Left lung (tissue), 10 donors: Measurements from ENCODE around the gene HES5. TPM values are rescaled to one million over a fixed set of nuclear protein-coding genes. Genes with fewer than 3 reads are reported as not detected.

ENCODE experiments used
- ATAC-seq: fragments of 200-7000 bp; cut with Tn5 transposase; one replicate; pipeline ENCODE4 v1.9.1; 2020; ENCODE audit warnings: moderate library complexity
- DNase-seq, 4 donors: peaks; one replicate each; pipeline ENCODE4 v3.0.0-alpha.2; 2013 to 2020
- H3K27ac ChIP-seq, 2 donors: fragments of 200-600 bp; sonication (generic) in 1 of 2; one replicate each; pipeline versions ENCODE4 v1.5.0 to v1.8.0; 2020 to 2021
- H3K27me3 ChIP-seq, 2 donors: fragments of 200-600 bp; sonication (generic) in 1 of 2; one replicate each; pipeline versions ENCODE4 v1.5.0 to v1.8.0; 2020 to 2021
- H3K36me3 ChIP-seq, 2 donors: fragments of 200-600 bp; sonication (generic) in 1 of 2; one replicate each; pipeline versions ENCODE4 v1.5.0 to v1.8.0; 2020 to 2021
- H3K4me1 ChIP-seq, 2 donors: fragments of 200-600 bp; one replicate each; pipeline ENCODE4 v1.8.0; 2021
- H3K4me3 ChIP-seq, 2 donors: fragments of 200-600 bp; sonication (generic) in 1 of 2; one replicate each; pipeline versions ENCODE4 v1.5.0 to v1.8.0; 2020 to 2021; ENCODE audit warnings: mild to moderate bottlenecking in 1 of 2
- H3K9me3 ChIP-seq, 2 donors: fragments of 200-600 bp; sonication (generic) in 1 of 2; one replicate each; pipeline versions ENCODE4 v1.5.0 to v1.8.0; 2020 to 2021
- intact Hi-C, 2 donors: fragments of 100-400 bp; cut with DNase I; formaldehyde crosslinking; loops; one replicate each; pipeline versions ENCODE4 v1.11.2 to v1.14.2; 2022
- polyA plus RNA-seq, 6 donors: library from polyadenylated mRNA; unstranded; fragments of 120-200 nt; gene quantifications; one replicate each; pipeline ENCODE4 v1.2.1, GENCODE V29; 2013; ENCODE audit not compliant: insufficient read length in 6 of 6
- total RNA-seq, 2 donors: library from RNA; stranded (reverse); fragmentation: NEBNext Ultra II Directional; extraction: Animal tissue kit (Norgen Biotek cat#: 25700); gene quantifications; one replicate each; pipeline ENCODE4 v1.2.1, GENCODE V29; 2021
- TF ChIP-seq, protein P1 (sequence below), 2 donors: fragments of 200-600 bp; sonication (generic) in 1 of 2; IDR thresholded peaks; one replicate each; pipeline versions ENCODE4 v1.5.0 to v1.8.0; 2021; ENCODE audit warnings: antibody characterized with exemption in 2 of 2
- donor health status: DM: no; HTN: yes; CAD: no.
- donor health status: DM: no; HTN: no; CAD: no.

The HES5 gene
- total and polyA plus RNA-seq, 8 donors, result 0.21 to 1.2 (median 0.65) TPM

DNA sequence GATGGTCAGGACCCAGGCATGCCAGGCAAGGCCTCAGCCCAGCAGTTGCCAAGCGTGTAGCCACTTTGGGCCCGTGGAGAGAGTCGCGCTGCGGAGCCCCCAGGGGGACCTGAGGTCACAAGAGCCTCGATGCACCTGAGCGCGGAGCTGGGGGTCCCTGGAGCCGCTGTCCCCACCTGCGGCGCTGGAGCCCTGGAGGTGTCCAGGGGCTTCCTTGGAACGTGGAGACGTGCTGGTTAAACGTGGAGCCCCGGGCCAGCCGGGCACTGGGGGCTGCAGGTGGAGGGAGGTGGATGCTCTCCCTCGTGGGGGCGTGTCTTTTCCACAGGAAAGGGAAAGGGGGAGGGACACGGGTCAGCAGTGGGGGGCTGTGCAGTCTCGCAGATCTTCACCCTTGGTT is 50.9 kb downstream of the HES5 start:
- Histone ChIP-seq H3K27ac (no peak overlapping the region), H3K27me3 (peaks cover 0 to 44% of the 10 kb centered on the region in 2 donors), H3K4me3 (no peak overlapping the region), H3K36me3 (no peaks in the 10 kb centered on the region), H3K4me1 (no peaks in the 10 kb centered on the region), H3K9me3 (no peaks in the 10 kb centered on the region)
- TF ChIP-seq, protein P1, sequence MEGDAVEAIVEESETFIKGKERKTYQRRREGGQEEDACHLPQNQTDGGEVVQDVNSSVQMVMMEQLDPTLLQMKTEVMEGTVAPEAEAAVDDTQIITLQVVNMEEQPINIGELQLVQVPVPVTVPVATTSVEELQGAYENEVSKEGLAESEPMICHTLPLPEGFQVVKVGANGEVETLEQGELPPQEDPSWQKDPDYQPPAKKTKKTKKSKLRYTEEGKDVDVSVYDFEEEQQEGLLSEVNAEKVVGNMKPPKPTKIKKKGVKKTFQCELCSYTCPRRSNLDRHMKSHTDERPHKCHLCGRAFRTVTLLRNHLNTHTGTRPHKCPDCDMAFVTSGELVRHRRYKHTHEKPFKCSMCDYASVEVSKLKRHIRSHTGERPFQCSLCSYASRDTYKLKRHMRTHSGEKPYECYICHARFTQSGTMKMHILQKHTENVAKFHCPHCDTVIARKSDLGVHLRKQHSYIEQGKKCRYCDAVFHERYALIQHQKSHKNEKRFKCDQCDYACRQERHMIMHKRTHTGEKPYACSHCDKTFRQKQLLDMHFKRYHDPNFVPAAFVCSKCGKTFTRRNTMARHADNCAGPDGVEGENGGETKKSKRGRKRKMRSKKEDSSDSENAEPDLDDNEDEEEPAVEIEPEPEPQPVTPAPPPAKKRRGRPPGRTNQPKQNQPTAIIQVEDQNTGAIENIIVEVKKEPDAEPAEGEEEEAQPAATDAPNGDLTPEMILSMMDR (IDR thresholded peaks at IDR 0.05), result no peak
- ATAC-seq, result no peak
- DNase-seq, result no peak
- intact Hi-C loops, result no loop called here

Other genes starting within 250 kb of the HES5 start
- 1 to 10 TPM; 7.5 to 9.8 TPM for gene MORN1, start 138.7 kb downstream of the HES5 start, total RNA-seq
- 10 to 100 TPM; 12.8 to 17.8 (median 15.1) TPM for gene MORN1, start 138.7 kb downstream of the HES5 start, polyA plus RNA-seq
- gene RER1, start 138.4 kb downstream of the HES5 start, total RNA-seq, result 100 to 1,000 TPM; 163 to 167 TPM
- gene RER1, start 138.4 kb downstream of the HES5 start, polyA plus RNA-seq, result 100 to 1,000 TPM in 2 of 6 donors, 10 to 100 TPM in 4; 89.6 to 107 (median 98.3) TPM
- 10 to 100 TPM; 14.3 to 16.3 TPM for gene PEX10, start 117.7 kb downstream of the HES5 start, total RNA-seq
- gene PEX10, start 117.7 kb downstream of the HES5 start, polyA plus RNA-seq, result 10 to 100 TPM; 15.5 to 22.9 (median 19.2) TPM
- 1 to 10 TPM in 1 of 2 donors, under 1 TPM in 1; 0.67 to 1.3 TPM for gene PLCH2, start 54.0 kb downstream of the HES5 start, total RNA-seq
- 1 to 10 TPM; 2.3 to 6.5 (median 4.4) TPM for gene PLCH2, start 54.0 kb downstream of the HES5 start, polyA plus RNA-seq
- 10 to 100 TPM; 29.2 to 29.9 TPM for gene PANK4, start 3.7 kb downstream of the HES5 start, total RNA-seq
- 10 to 100 TPM; 23.2 to 30.9 (median 26.6) TPM for gene PANK4, start 3.7 kb downstream of the HES5 start, polyA plus RNA-seq
- 100 to 1,000 TPM in 1 of 2 donors, 10 to 100 TPM in 1; 90.8 to 109 TPM for gene TNFRSF14, start 26.1 kb upstream of the HES5 start, total RNA-seq
- gene TNFRSF14, start 26.1 kb upstream of the HES5 start, polyA plus RNA-seq, result 10 to 100 TPM; 24.2 to 38.2 (median 28.5) TPM
- 10 to 100 TPM; 33.2 to 43.4 TPM for gene PRXL2B, start 56.5 kb upstream of the HES5 start, total RNA-seq
- 10 to 100 TPM; 36.9 to 62.5 (median 49.2) TPM for gene PRXL2B, start 56.5 kb upstream of the HES5 start, polyA plus RNA-seq
- 1 to 10 TPM; 3.4 TPM for gene MMEL1, start 102.8 kb upstream of the HES5 start, total RNA-seq
- gene MMEL1, start 102.8 kb upstream of the HES5 start, polyA plus RNA-seq, result 1 to 10 TPM; 3.4 to 9.1 (median 5.2) TPM